NB4 (cell line): ENCODE results near the gene MICAL3.

Experiments
- CTCF ChIP-seq: IDR thresholded peaks from one replicate; pipeline ENCODE4 v1.5.1; 2012; ENCODE audit warnings: low read depth, low read length
- MYC ChIP-seq: IDR thresholded peaks from 2 replicates; pipeline ENCODE4 v1.6.1; 2011; ENCODE audit warnings: low read depth, low read length
- POLR2A ChIP-seq: IDR thresholded peaks from 2 replicates; pipeline ENCODE4 v1.6.1; 2011; ENCODE audit warnings: mild to moderate bottlenecking; ENCODE audit not compliant: insufficient read length; ENCODE audit errors: extremely low read depth

GRCh38 chr22:17880020-17880419, 144.3 kb downstream of the MICAL3 start:
- TF ChIP-seq POLR2A (no peak), CTCF (no peak), MYC (no peak)
